H1 (cell line): Measurements from ENCODE around the gene FAM174B.

Experiments
- CHD1 ChIP-seq: IDR thresholded peaks from 2 replicates; pipeline ENCODE4 v1.6.1; 2012; ENCODE audit warnings: low read depth, low read length, improper control_type of control experiment
- POLR2AphosphoS5 ChIP-seq: IDR thresholded peaks from 2 replicates; pipeline ENCODE4 v1.6.1; 2011; ENCODE audit warnings: low read depth, low read length
- SUZ12 ChIP-seq: fragments of 200-600 bp; sonication (generic); IDR thresholded peaks from 2 replicates; pipeline ENCODE4 v1.6.1; 2012; ENCODE audit warnings: mild to moderate bottlenecking, inconsistent platforms, low read length, moderate library complexity, mixed read lengths
- TBP ChIP-seq: IDR thresholded peaks from 2 replicates; pipeline ENCODE4 v1.6.1; 2011; ENCODE audit warnings: low read depth, low read length, improper control_type of control experiment
- TF ChIP-seq, protein P1 (sequence below), 3 experiments: IDR thresholded peaks; 1 replicate in 2 of 3; 2 replicates in 1 of 3; pipeline versions ENCODE4 v1.5.1 to v1.6.1; 2011; ENCODE audit warnings: low read length in 3 of 3, mild to moderate bottlenecking in 3 of 3, inconsistent platforms in 2 of 3, low read depth in 1 of 3, moderate library complexity in 1 of 3; ENCODE audit not compliant: insufficient read depth in 1 of 3; ENCODE audit errors: control extremely low read depth in 1 of 3

DNA sequence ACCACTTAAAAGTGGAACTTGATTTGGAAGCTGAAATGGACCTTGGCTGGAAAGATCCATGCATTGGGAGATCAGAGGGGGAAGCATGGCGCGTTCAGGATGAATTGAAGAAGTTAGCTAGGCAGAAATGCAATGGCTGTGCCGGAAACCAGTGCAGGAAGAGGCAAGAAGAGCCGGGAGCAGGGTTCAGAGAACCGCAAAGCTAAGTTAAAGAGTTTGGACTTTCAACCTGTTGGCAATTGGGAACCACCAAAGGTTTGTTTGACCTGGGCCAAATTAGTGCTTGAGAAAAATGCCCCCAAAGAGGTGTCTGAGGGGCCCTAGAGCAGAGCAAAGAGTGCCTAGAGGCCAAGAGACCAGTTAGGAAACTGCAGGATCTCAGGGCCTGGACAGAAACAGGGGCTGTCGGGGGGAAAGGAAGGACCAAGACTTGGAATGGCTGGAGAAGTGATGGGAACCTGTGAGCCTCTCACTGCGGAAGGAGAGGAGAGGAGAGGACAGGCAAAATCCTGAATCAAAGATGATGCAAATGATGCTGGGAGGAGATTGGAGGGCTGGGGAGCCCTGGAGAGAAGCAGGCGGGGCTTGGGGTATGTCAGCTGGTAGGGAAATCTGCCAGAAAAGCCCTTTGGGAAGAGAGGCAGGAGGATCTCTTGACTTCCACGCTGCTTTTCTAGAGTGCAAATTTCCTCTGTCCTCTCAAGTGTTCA is 49.3 kb downstream of the FAM174B start:
- no peak for TF ChIP-seq SUZ12
- TF ChIP-seq POLR2AphosphoS5: no peak
- TF ChIP-seq, protein P1, sequence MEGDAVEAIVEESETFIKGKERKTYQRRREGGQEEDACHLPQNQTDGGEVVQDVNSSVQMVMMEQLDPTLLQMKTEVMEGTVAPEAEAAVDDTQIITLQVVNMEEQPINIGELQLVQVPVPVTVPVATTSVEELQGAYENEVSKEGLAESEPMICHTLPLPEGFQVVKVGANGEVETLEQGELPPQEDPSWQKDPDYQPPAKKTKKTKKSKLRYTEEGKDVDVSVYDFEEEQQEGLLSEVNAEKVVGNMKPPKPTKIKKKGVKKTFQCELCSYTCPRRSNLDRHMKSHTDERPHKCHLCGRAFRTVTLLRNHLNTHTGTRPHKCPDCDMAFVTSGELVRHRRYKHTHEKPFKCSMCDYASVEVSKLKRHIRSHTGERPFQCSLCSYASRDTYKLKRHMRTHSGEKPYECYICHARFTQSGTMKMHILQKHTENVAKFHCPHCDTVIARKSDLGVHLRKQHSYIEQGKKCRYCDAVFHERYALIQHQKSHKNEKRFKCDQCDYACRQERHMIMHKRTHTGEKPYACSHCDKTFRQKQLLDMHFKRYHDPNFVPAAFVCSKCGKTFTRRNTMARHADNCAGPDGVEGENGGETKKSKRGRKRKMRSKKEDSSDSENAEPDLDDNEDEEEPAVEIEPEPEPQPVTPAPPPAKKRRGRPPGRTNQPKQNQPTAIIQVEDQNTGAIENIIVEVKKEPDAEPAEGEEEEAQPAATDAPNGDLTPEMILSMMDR (IDR thresholded peaks at IDR 0.05; ENCODE audit: control extremely low read depth in 1 of 3, insufficient read depth in 1 of 3, low read depth in 1 of 3, low read length in 3 of 3): no peak
- no peak for TF ChIP-seq CHD1
- no peak for TF ChIP-seq TBP
